HG03565 (cell line): ENCODE data around the gene TMED1.

Experiments used
- ATAC-seq: cut with Tn5 transposase; IDR thresholded peaks from one replicate; pipeline ENCODE4 v1.9.1; 2021; ENCODE audit warnings: mild to moderate bottlenecking, moderate library complexity; ENCODE audit not compliant: unreplicated experiment

The TMED1 gene

GRCh38 chr19:10832939-10833296, 3.1 kb downstream of the TMED1 start:
- no peak for ATAC-seq

- no peak for ATAC-seq
These were observed 3.7 kb downstream of the TMED1 start for GRCh38 chr19:10831987-10832938.

GRCh38 chr19:10830931-10831779, 4.9 kb downstream of the TMED1 start:
- no peak for ATAC-seq

- ATAC-seq: no peak
These were observed 5.6 kb downstream of the TMED1 start for GRCh38 chr19:10830370-10830769.

- no peak for ATAC-seq
These were observed 6.0 kb downstream of the TMED1 start for GRCh38 chr19:10829967-10830366.

GRCh38 chr19:10828981-10829821, 6.8 kb downstream of the TMED1 start:
- ATAC-seq: no peak

- ATAC-seq: no peak
These were observed 9.2 kb downstream of the TMED1 start for GRCh38 chr19:10826846-10827245.

GRCh38 chr19:10826231-10826630, 9.8 kb downstream of the TMED1 start:
- no peak for ATAC-seq

GRCh38 chr19:10823690-10824089, 12.3 kb downstream of the TMED1 start:
- no peak for ATAC-seq

GRCh38 chr19:10820173-10820572, 15.8 kb downstream of the TMED1 start:
- no peak for ATAC-seq

- no peak for ATAC-seq
These were observed 16.6 kb downstream of the TMED1 start for GRCh38 chr19:10819124-10820060.

GRCh38 chr19:10818301-10819123, 17.5 kb downstream of the TMED1 start:
- no peak for ATAC-seq

- ATAC-seq: no peak
These were observed 18.5 kb downstream of the TMED1 start for GRCh38 chr19:10817291-10818038.

- no peak for ATAC-seq
These were observed 19.3 kb downstream of the TMED1 start for GRCh38 chr19:10816691-10817090.

GRCh38 chr19:10815969-10816644, 19.9 kb downstream of the TMED1 start:
- no peak for ATAC-seq

GRCh38 chr19:10815007-10815536, 20.9 kb downstream of the TMED1 start:
- no peak for ATAC-seq

GRCh38 chr19:10812902-10813404, 23.1 kb downstream of the TMED1 start:
- ATAC-seq: no peak
